Activated CD4-positive, alpha-beta T cell treated with anti-CD3 and anti-CD28 coated beads, Interleukin-2, amount 50 U/mL, for 4 hours (primary cell): ENCODE results near the gene OR4E1.
"Not testable (repeated sequence)": the region's sequence is repeated elsewhere in the genome, so short reads cannot be mapped to it uniquely, and the experiment has no call there.

Experiments used
- DNase-seq, 2 experiments: peaks; one replicate each; pipeline ENCODE4 v3.0.0-alpha.2; 2020

OR4E1 gene

DNA sequence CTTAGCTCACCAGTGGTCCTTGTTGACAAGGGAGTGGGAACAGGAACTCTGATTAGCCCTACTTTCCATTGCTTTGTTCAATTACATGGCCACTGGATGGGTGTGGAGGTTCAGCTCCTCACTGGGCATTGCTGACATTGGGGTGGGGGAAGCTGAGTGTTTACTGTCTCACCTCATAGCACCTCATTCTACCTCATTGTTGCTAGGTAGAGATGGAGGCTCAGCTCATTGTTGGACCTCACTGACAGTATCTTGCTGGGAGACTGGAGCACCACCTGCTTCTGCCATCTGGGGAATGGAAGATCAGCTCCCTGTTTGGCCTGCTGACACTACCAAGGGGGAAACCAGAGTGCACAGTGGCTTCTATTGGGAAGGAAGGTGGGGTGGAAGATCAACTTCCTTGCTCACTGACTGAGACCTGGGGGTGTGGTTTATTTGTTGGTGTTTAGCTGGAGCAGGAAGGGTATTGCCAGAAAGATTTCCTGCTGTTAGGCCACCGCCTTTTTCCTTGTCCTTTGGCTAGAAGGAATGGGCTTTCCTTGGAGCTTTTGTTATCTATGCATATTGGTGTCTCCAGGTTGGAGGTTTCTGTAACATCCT lies 21.3 kb downstream of the OR4E1 start:
- no peak for DNase-seq

DNA sequence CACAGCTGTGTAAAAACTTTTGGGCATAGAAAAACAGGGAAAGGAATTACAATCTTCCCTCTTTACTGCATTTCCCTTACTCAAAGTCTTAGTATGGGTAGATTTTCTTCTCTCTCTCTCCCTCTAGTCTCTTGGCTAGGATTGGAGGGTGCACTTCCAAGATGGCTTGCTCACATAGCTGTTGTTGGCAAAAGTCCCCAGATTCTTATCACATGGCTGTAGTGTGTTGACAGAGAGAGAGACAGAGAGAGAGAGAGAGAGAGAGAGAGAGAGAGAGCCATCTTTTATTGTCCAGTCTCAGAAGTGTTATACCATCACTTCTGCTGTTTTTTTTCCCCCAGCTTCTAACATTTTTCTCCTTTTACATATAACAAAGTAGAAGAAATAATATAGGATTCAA lies 26.2 kb downstream of the OR4E1 start:
- no peak for DNase-seq

DNA sequence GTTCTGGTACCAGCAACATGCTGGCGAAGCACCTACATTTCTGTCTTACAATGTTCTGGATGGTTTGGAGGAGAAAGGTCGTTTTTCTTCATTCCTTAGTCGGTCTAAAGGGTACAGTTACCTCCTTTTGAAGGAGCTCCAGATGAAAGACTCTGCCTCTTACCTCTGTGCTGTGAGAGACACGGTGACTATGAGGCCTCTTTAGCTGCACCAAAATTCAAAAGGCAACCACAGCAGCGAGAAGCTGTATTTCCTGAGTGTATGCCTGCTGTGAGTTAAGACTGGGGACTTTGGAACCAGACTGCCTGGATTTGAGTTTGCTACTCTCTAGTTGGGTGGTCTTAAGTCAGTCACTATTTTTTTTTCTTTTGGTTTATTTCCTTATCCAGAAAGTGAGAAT lies 30.2 kb downstream of the OR4E1 start:
- DNase-seq: no peak

DNA sequence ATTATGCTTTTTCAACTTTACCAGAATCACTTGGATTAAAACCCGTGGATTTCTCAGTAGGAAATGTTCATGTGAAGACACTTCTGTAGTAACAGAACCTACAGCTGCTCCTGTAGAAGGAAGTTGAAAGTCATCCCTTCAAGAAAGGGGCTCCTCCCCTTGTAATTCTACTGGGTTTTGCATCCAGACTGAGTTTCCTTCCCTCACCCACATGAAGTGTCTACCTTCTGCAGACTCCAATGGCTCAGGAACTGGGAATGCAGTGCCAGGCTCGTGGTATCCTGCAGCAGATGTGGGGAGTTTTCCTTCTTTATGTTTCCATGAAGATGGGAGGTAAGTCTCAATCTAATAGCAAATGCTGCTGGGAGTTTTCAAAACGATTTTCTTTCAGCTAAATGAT lies 30.9 kb downstream of the OR4E1 start:
- DNase-seq: no peak

DNA sequence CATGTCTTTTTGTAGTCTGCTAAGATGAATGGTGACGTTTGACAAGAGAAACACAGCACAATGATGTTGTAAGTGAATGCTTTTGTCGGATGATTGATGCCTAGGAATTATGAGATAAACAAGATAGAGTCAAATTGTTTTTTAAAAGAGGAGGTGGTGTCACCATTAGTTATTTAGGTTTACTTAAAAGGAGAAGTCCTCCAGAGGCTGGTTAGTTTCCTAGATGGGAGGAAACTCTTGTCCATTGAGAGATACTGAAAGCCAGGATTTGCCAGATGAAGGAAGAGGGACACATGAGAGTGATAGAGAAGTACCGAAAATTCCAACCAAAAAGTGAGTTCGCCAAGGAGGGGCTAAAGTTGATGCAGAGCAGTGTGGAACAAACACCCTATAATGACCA lies 38.8 kb downstream of the OR4E1 start, which contains the start of gene OR10G2:
Gene OR10G2 (minus strand): TSS at position 101 of the 400 bp plus-strand sequence. CDS start 98 bp downstream, at position 3.
- DNase-seq: no peak

DNA sequence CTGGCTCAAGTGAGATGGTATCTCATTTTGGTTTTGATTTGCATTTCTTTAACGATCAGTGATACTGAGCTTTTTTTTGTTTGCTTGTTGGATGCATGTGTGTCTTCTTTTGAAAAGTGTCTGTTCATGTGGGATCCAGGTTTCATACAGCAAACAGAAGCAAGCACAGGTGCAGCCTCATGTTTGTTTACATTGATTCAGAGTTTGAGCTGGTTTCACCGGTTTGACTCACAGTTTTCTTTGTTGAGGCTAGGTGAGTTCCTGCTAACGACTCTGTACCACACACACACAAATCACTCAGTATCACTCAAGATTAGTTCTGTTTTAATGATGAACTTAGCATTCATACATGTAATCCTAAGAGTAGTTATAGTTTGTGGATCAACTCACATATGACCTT lies 42.5 kb downstream of the OR4E1 start:
- DNase-seq: no peak

DNA sequence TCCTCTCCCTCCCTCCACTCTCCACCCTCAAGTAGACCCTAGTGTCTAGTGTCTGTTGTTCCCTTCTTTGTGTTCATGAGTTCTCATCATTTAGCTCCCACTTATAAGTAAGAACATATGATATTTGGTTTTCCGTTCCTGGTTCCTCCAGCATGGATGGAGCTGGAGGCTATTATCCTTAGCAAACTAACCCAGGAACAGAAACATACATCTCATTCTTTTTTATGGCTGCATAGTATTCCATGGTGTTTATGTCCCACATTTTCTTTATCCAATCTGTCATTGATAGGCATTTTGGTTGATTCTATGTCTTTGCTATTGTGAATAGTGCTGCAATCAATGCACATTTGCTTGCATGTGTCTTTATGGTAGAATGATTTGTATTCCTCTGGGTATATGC lies 43.1 kb downstream of the OR4E1 start:
- not testable (repeated sequence) for DNase-seq

DNA sequence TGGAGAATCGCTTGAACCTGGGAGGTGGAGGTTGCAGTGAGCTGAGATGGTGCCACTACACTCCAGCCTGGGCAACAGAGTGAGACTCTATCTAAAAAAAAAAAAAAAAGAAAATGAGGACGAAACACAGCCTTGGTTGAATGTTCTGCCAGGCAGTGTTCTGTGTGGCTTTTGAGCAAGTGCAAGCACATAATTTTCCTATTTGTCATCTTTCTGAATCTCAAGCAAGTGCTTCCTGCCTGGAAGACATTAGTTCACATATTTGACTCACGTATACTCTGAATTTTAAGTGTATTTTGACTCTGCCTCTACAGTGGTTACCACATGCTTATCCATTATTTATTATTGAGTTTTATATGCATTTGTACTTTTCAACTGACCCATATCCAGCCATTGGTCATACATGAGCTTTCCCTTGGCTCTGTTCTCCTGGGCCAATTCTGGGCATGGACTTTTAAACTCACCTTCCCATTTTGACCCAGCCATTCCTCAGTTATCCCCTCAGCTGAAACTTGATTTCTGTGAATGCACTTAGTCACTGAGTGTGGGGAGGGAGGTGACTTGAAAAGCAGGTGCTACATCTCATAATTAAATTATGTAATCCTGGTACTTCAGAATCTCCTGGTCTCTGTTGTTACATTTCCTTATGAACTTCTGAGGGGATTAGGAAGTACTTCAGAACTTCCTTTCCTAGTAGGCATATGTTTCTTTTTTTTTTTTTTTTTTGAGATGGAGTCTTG lies 47.0 kb downstream of the OR4E1 start:
- no peak for DNase-seq
